ENCODE data around the gene ARSB. TPM values are rescaled to one million over a fixed set of nuclear protein-coding genes. Genes with fewer than 3 reads are reported as not detected.

ARSB gene
- total and polyA plus RNA-seq, 2 experiments from 2014 or later: 16.0 to 25.5 TPM

GRCh38 chr5:78727786-78728761 is 257.0 kb downstream of the ARSB start:
- H3K4me3 ChIP-seq: no peak overlapping the region
- no peak for TF ChIP-seq CTCF (IDR thresholded peaks at IDR 0.05; ENCODE audit: low read depth, low read length)
- H3K27me3 ChIP-seq: no peaks in the 10 kb centered on the region
- no peaks in the 10 kb centered on the region for H3K4me1 ChIP-seq (ENCODE audit: low read depth)
- H3K27ac ChIP-seq: no peak overlapping the region
- H3K36me3 ChIP-seq: no peaks in the 10 kb centered on the region
- DNase-seq (ENCODE audit: low read depth in 1 of 2, low spot score in 1 of 2): no peak
- no peaks in the 10 kb centered on the region for H3K9me3 ChIP-seq (ENCODE audit: low read depth)

Other genes with a start within 250 kb of the ARSB start
- 4.3 and 8.9 TPM in 2 replicates for gene DMGDH, start 84.4 kb upstream of the ARSB start, total RNA-seq
- 2.6 TPM in 1 of 2 replicates, not detected in the other for gene DMGDH, start 84.4 kb upstream of the ARSB start, polyA plus RNA-seq
- gene BHMT2, start 84.5 kb upstream of the ARSB start, total RNA-seq: not detected in 2 replicates
- gene BHMT2, start 84.5 kb upstream of the ARSB start, polyA plus RNA-seq: not detected in 2 replicates
- gene BHMT, start 126.5 kb upstream of the ARSB start, total RNA-seq: 0.49 TPM in 1 of 2 replicates, not detected in the other
- 0.42 and 0.54 TPM in 2 replicates for gene BHMT, start 126.5 kb upstream of the ARSB start, polyA plus RNA-seq